ENCODE data around the gene TIMM17B.

GRCh38 chrX:48902135-48902534, 4.6 kb upstream of the TIMM17B start:
- TF ChIP-seq CTCF (IDR thresholded peaks at IDR 0.05; ENCODE audit: low read depth, low read length), result no peak
- TF ChIP-seq EZH2phosphoT487 (IDR thresholded peaks at IDR 0.05; ENCODE audit: low read depth), result no peak

Measured in OCI-LY3 (cell line).